HEK293 (cell line): ENCODE measurements around the gene CSGALNACT2.

Experiments used
- ATF2 ChIP-seq: fragments of 450-650 bp; formaldehyde crosslinking; IDR thresholded peaks from 2 replicates; pipeline ENCODE4 v1.5.1; 2016; ENCODE audit warnings: missing biosample characterization, missing genetic modification characterization, low read depth
- BCL11B ChIP-seq: fragments of 450-650 bp; formaldehyde crosslinking; IDR thresholded peaks from 2 replicates; pipeline ENCODE4 v1.5.1; 2016; ENCODE audit warnings: low read depth, missing biosample characterization, missing genetic modification characterization
- GLI4 ChIP-seq: fragments of 450-650 bp; formaldehyde crosslinking; IDR thresholded peaks from 2 replicates; pipeline ENCODE4 v1.5.1; 2016; ENCODE audit warnings: missing biosample characterization, missing genetic modification characterization
- REST ChIP-seq: fragments of 450-650 bp; formaldehyde crosslinking; IDR thresholded peaks from 2 replicates; pipeline ENCODE4 v1.5.1; 2016; ENCODE audit warnings: missing biosample characterization, missing genetic modification characterization
- ZBTB21 ChIP-seq: fragments of 450-650 bp; formaldehyde crosslinking; IDR thresholded peaks from 2 replicates; pipeline ENCODE4 v1.5.1; 2017; ENCODE audit warnings: missing biosample characterization, missing genetic modification characterization
- ZBTB26 ChIP-seq: fragments of 450-650 bp; formaldehyde crosslinking; optimal IDR thresholded peaks from 2 replicates; pipeline ENCODE3; 2016; ENCODE audit warnings: missing biosample characterization, mild to moderate bottlenecking, missing genetic modification characterization
- ZBTB44 ChIP-seq: fragments of 450-650 bp; IDR thresholded peaks from 2 replicates; pipeline ENCODE4 v1.5.1; 2018; ENCODE audit warnings: missing biosample characterization, mild to moderate bottlenecking, missing genetic modification characterization
- ZEB2 ChIP-seq: fragments of 450-650 bp; formaldehyde crosslinking; IDR thresholded peaks from 2 replicates; pipeline ENCODE4 v1.5.1; 2016; ENCODE audit warnings: missing biosample characterization, missing genetic modification characterization
- ZFP37 ChIP-seq: fragments of 450-650 bp; formaldehyde crosslinking; IDR thresholded peaks from 2 replicates; pipeline ENCODE4 v1.5.1; 2016; ENCODE audit warnings: missing biosample characterization, missing genetic modification characterization
- ZNF10 ChIP-seq: fragments of 450-650 bp; formaldehyde crosslinking; IDR thresholded peaks from 2 replicates; pipeline ENCODE4 v1.5.1; 2017; ENCODE audit warnings: missing biosample characterization, missing genetic modification characterization
- ZNF121 ChIP-seq: fragments of 450-650 bp; formaldehyde crosslinking; IDR thresholded peaks from 2 replicates; pipeline ENCODE4 v1.5.1; 2016; ENCODE audit warnings: missing biosample characterization, missing genetic modification characterization
- ZNF138 ChIP-seq: fragments of 450-650 bp; formaldehyde crosslinking; IDR thresholded peaks from 2 replicates; pipeline ENCODE4 v1.5.1; 2016; ENCODE audit warnings: missing biosample characterization, missing genetic modification characterization, borderline replicate concordance
- ZNF2 ChIP-seq: fragments of 450-650 bp; formaldehyde crosslinking; IDR thresholded peaks from 2 replicates; pipeline ENCODE4 v1.5.1; 2016; ENCODE audit warnings: missing biosample characterization, missing genetic modification characterization
- ZNF248 ChIP-seq: fragments of 450-650 bp; formaldehyde crosslinking; IDR thresholded peaks from 2 replicates; pipeline ENCODE4 v1.5.1; 2017; ENCODE audit warnings: missing biosample characterization, missing genetic modification characterization
- ZNF280C ChIP-seq: fragments of 450-650 bp; formaldehyde crosslinking; IDR thresholded peaks from 2 replicates; pipeline ENCODE4 v1.5.1; 2016; ENCODE audit warnings: missing biosample characterization, missing genetic modification characterization
- ZNF335 ChIP-seq: fragments of 450-650 bp; formaldehyde crosslinking; conservative IDR thresholded peaks from 2 replicates; pipeline ENCODE4 v1.5.1; 2016; ENCODE audit warnings: missing biosample characterization, missing genetic modification characterization
- ZNF362 ChIP-seq: fragments of 450-650 bp; formaldehyde crosslinking; IDR thresholded peaks from 2 replicates; pipeline ENCODE4 v1.5.1; 2016; ENCODE audit warnings: missing biosample characterization, missing genetic modification characterization
- ZNF488 ChIP-seq: fragments of 450-650 bp; formaldehyde crosslinking; IDR thresholded peaks from 2 replicates; pipeline ENCODE4 v1.5.1; 2016; ENCODE audit warnings: missing biosample characterization, missing genetic modification characterization
- ZNF529 ChIP-seq: fragments of 450-650 bp; formaldehyde crosslinking; IDR thresholded peaks from 2 replicates; pipeline ENCODE4 v1.5.1; 2017; ENCODE audit warnings: missing genetic modification characterization, missing biosample characterization; ENCODE audit not compliant: insufficient replicate concordance
- ZNF548 ChIP-seq: fragments of 450-650 bp; formaldehyde crosslinking; IDR thresholded peaks from 2 replicates; pipeline ENCODE4 v1.5.1; 2016; ENCODE audit warnings: missing biosample characterization, missing genetic modification characterization
- ZNF624 ChIP-seq: fragments of 450-650 bp; formaldehyde crosslinking; IDR thresholded peaks from 2 replicates; pipeline ENCODE4 v1.5.1; 2017; ENCODE audit warnings: missing biosample characterization, missing genetic modification characterization
- ZNF629 ChIP-seq: fragments of 450-650 bp; formaldehyde crosslinking; IDR thresholded peaks from 2 replicates; pipeline ENCODE4 v1.5.1; 2017; ENCODE audit warnings: missing biosample characterization, missing genetic modification characterization
- ZNF664 ChIP-seq: fragments of 450-650 bp; formaldehyde crosslinking; IDR thresholded peaks from 2 replicates; pipeline ENCODE4 v1.5.1; 2016; ENCODE audit warnings: missing biosample characterization, missing genetic modification characterization
- ZNF670 ChIP-seq: fragments of 450-650 bp; formaldehyde crosslinking; IDR thresholded peaks from 2 replicates; pipeline ENCODE4 v1.5.1; 2016; ENCODE audit warnings: missing biosample characterization, missing genetic modification characterization, low read depth
- ZSCAN18 ChIP-seq: fragments of 450-650 bp; formaldehyde crosslinking; IDR thresholded peaks from 2 replicates; pipeline ENCODE4 v1.5.1; 2016; ENCODE audit warnings: missing biosample characterization, missing genetic modification characterization

Gene CSGALNACT2

GRCh38 chr10:43105102-43105955, 32.9 kb upstream of the CSGALNACT2 start (continued):
- TF ChIP-seq ZNF280C (tag by site-specific recombination) (no peak), ZBTB21 (no peak), REST (no peak), ZBTB44 (tag by site-specific recombination) (no peak), ZNF629 (no peak), ZNF488 (no peak), ZNF362 (tag by site-specific recombination) (no peak), ZNF335 (peak; percentile 76), ZEB2 (tag by site-specific recombination) (peak; percentile 45; the same call in 1 of the 2 replicates), ZNF2 (tag by site-specific recombination) (peak; percentile 69; the same call in 1 of the 2 replicates), ZNF529 (tag by site-specific recombination) (no peak), GLI4 (tag by site-specific recombination) (no peak), ZNF10 (peak; percentile 79; the same call in 1 of the 2 replicates), ZNF248 (tag by site-specific recombination) (no peak), ATF2 (tag by site-specific recombination) (no peak), ZFP37 (tag by site-specific recombination) (0 out of 2 replicates have a peak, but pooled peaks have one; percentile 51), ZNF624 (tag by site-specific recombination) (no peak), ZNF664 (tag by site-specific recombination) (no peak), ZNF138 (tag by site-specific recombination) (no peak), ZNF121 (tag by site-specific recombination) (no peak), ZNF670 (tag by site-specific recombination) (no peak), ZBTB26 (tag by site-specific recombination) (peak; percentile 56), BCL11B (no peak), ZNF548 (tag by site-specific recombination) (no peak), ZSCAN18 (tag by site-specific recombination) (no peak)
